Ectodermal cell (in vitro differentiated cells): ENCODE measurements around the gene TMEM69.
"Not testable (repeated sequence)": the region's sequence is repeated elsewhere in the genome, so short reads cannot be mapped to it uniquely, and the experiment has no call there.

Experiments used
- H3K27ac ChIP-seq: 2 replicates; pipeline ENCODE4 v1.7.0; 2013; ENCODE audit warnings: mild to moderate bottlenecking, low read depth, low read length; ENCODE audit not compliant: insufficient read depth, poor library complexity, severe bottlenecking
- H3K27me3 ChIP-seq: 2 replicates; pipeline ENCODE4 v1.7.0; 2013; ENCODE audit warnings: mild to moderate bottlenecking, low read length; ENCODE audit not compliant: insufficient read depth, control insufficient read depth, poor library complexity, severe bottlenecking
- H3K36me3 ChIP-seq: one replicate; pipeline ENCODE4 v1.7.0; 2013; ENCODE audit warnings: low read length; ENCODE audit not compliant: control insufficient read depth, insufficient read depth
- H3K4me1 ChIP-seq: one replicate; pipeline ENCODE4 v1.7.0; 2013; ENCODE audit warnings: low read length; ENCODE audit not compliant: control insufficient read depth, insufficient read depth
- H3K4me3 ChIP-seq: 2 replicates; pipeline ENCODE4 v1.7.0; 2013; ENCODE audit warnings: low read depth, low read length, control low read depth; ENCODE audit not compliant: insufficient read depth
- H3K9me3 ChIP-seq: 2 replicates; pipeline ENCODE4 v1.7.0; 2013; ENCODE audit warnings: mild to moderate bottlenecking, low read length, moderate library complexity; ENCODE audit not compliant: control insufficient read depth
- WGBS, 2 experiments: methylation state at CpG; one replicate each; pipeline ENCODE4 v1.1.7; 2013; ENCODE audit warnings: missing lambda C conversion rate in 2 of 2; 5-methylcytosine and 5-hydroxymethylcytosine counted together

Gene TMEM69

GRCh38 chr1:45659222-45659621 lies 28.8 kb upstream of the TMEM69 start:
- Histone ChIP-seq H3K4me3 (no peak overlapping the region), H3K4me1 (no peaks in the 10 kb centered on the region), H3K9me3 (no peaks in the 10 kb centered on the region), H3K27me3 (no peaks in the 10 kb centered on the region), H3K27ac (no peak overlapping the region), H3K36me3 (peaks cover 64% of the 10 kb centered on the region)
- 97 to 100% methylated on average over 2 of the region's 2 CpGs for WGBS, 2 experiments

GRCh38 chr1:45660336-45660735 lies 27.6 kb upstream of the TMEM69 start:
- Histone ChIP-seq H3K4me3 (no peak overlapping the region), H3K4me1 (no peaks in the 10 kb centered on the region), H3K27ac (no peak overlapping the region), H3K27me3 (no peaks in the 10 kb centered on the region), H3K9me3 (no peaks in the 10 kb centered on the region), H3K36me3 (peaks cover 53% of the 10 kb centered on the region)
- WGBS, 2 experiments: 100% methylated on average over 1 to 2 of the region's 2 CpGs

- no peak overlapping the region for H3K4me3 ChIP-seq
- no peaks in the 10 kb centered on the region for H3K4me1 ChIP-seq
- 90 to 97% methylated on average over 1 to 2 of the region's 2 CpGs for WGBS, 2 experiments
- H3K27me3 ChIP-seq: no peaks in the 10 kb centered on the region
- no peak overlapping the region for H3K27ac ChIP-seq
- no peaks in the 10 kb centered on the region for H3K9me3 ChIP-seq
- H3K36me3 ChIP-seq: no peaks in the 10 kb centered on the region
Observed at GRCh38 chr1:45666836-45667235, 21.1 kb upstream of the TMEM69 start.

- no peak overlapping the region for H3K27ac ChIP-seq
- H3K36me3 ChIP-seq: no peaks in the 10 kb centered on the region
- 87 to 91% methylated on average over 6 of the region's 8 CpGs for WGBS, 2 experiments
- H3K9me3 ChIP-seq: no peaks in the 10 kb centered on the region
- H3K4me3 ChIP-seq: no peak overlapping the region
- no peaks in the 10 kb centered on the region for H3K4me1 ChIP-seq
- H3K27me3 ChIP-seq: no peaks in the 10 kb centered on the region
Observed at GRCh38 chr1:45667321-45668111, 20.5 kb upstream of the TMEM69 start.

GRCh38 chr1:45668526-45668925 lies 19.5 kb upstream of the TMEM69 start:
- 92 to 95% methylated on average over 4 of the region's 4 CpGs for whole genome bisulfite sequencing, 2 experiments
- Histone ChIP-seq H3K9me3 (no peaks in the 10 kb centered on the region), H3K4me1 (no peaks in the 10 kb centered on the region), H3K4me3 (no peak overlapping the region), H3K27ac (no peak overlapping the region), H3K36me3 (no peaks in the 10 kb centered on the region), H3K27me3 (no peaks in the 10 kb centered on the region)

GRCh38 chr1:45669379-45669778 lies 18.6 kb upstream of the TMEM69 start:
- no peaks in the 10 kb centered on the region for H3K36me3 ChIP-seq
- 100% methylated on average over 1 of the region's 1 CpG; no CpG with 5 or more reads in 1 of the 2 experiments for WGBS, 2 experiments
- H3K9me3 ChIP-seq: no peaks in the 10 kb centered on the region
- no peak overlapping the region for H3K27ac ChIP-seq
- H3K4me1 ChIP-seq: no peaks in the 10 kb centered on the region
- H3K27me3 ChIP-seq: no peaks in the 10 kb centered on the region
- no peak overlapping the region for H3K4me3 ChIP-seq

- no peaks in the 10 kb centered on the region for H3K9me3 ChIP-seq
- WGBS, 2 experiments: 97 to 99% methylated on average over 5 to 6 of the region's 6 CpGs
- H3K4me3 ChIP-seq: no peak overlapping the region
- H3K36me3 ChIP-seq: no peaks in the 10 kb centered on the region
- H3K4me1 ChIP-seq: no peaks in the 10 kb centered on the region
- H3K27me3 ChIP-seq: no peaks in the 10 kb centered on the region
- no peak overlapping the region for H3K27ac ChIP-seq
Observed at GRCh38 chr1:45669859-45670655, 17.9 kb upstream of the TMEM69 start.

GRCh38 chr1:45673956-45674355 lies 14.0 kb upstream of the TMEM69 start:
- 91 to 98% methylated on average over 4 of the region's 4 CpGs for WGBS, 2 experiments
- H3K9me3 ChIP-seq: no peaks in the 10 kb centered on the region
- no peak overlapping the region for H3K27ac ChIP-seq
- no peaks in the 10 kb centered on the region for H3K27me3 ChIP-seq
- no peaks in the 10 kb centered on the region for H3K4me1 ChIP-seq
- no peak overlapping the region for H3K4me3 ChIP-seq
- H3K36me3 ChIP-seq: no peaks in the 10 kb centered on the region

GRCh38 chr1:45674478-45674877 lies 13.5 kb upstream of the TMEM69 start:
- Histone ChIP-seq H3K27ac (no peak overlapping the region), H3K27me3 (no peaks in the 10 kb centered on the region), H3K4me3 (no peak overlapping the region), H3K9me3 (no peaks in the 10 kb centered on the region), H3K4me1 (no peaks in the 10 kb centered on the region), H3K36me3 (no peaks in the 10 kb centered on the region)
- WGBS, 2 experiments: 90 to 96% methylated on average over 4 to 5 of the region's 5 CpGs

- not testable (repeated sequence) for H3K4me1 ChIP-seq, H3K36me3 ChIP-seq, H3K9me3 ChIP-seq, H3K4me3 ChIP-seq, H3K27me3 ChIP-seq, H3K27ac ChIP-seq
- WGBS, 2 experiments: 88 to 93% methylated on average over 7 of the region's 7 CpGs
Observed at GRCh38 chr1:45676553-45676952, 11.4 kb upstream of the TMEM69 start.
